Measurements from ENCODE around the gene FOXC1. TPM values are rescaled to one million over a fixed set of nuclear protein-coding genes. Genes with fewer than 3 reads are reported as not detected.

Gene FOXC1
- total RNA-seq, 1 donor from 2014 or later: 7.1 TPM

GRCh38 chr6:1603708-1604107 lies 6.0 kb upstream of the FOXC1 start:
- H3K27ac ChIP-seq (replicated peaks): no peak overlapping the region
- H3K4me1 ChIP-seq: peaks cover 39% of the 10 kb centered on the region
- H3K4me3 ChIP-seq: no peak overlapping the region
- peaks cover 97% of the 10 kb centered on the region for H3K27me3 ChIP-seq (ENCODE audit: low read depth)
- no peak for DNase-seq
- TF ChIP-seq, protein P1, sequence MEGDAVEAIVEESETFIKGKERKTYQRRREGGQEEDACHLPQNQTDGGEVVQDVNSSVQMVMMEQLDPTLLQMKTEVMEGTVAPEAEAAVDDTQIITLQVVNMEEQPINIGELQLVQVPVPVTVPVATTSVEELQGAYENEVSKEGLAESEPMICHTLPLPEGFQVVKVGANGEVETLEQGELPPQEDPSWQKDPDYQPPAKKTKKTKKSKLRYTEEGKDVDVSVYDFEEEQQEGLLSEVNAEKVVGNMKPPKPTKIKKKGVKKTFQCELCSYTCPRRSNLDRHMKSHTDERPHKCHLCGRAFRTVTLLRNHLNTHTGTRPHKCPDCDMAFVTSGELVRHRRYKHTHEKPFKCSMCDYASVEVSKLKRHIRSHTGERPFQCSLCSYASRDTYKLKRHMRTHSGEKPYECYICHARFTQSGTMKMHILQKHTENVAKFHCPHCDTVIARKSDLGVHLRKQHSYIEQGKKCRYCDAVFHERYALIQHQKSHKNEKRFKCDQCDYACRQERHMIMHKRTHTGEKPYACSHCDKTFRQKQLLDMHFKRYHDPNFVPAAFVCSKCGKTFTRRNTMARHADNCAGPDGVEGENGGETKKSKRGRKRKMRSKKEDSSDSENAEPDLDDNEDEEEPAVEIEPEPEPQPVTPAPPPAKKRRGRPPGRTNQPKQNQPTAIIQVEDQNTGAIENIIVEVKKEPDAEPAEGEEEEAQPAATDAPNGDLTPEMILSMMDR (IDR thresholded peaks at IDR 0.05; ENCODE audit: borderline replicate concordance): no peak
- no peaks in the 10 kb centered on the region for H3K36me3 ChIP-seq
- intact Hi-C loops (cut with micrococcal nuclease): loop anchor here (5.0 kb wide), 1 partner anchor 594 kb away; no protein-coding TSS in a partner anchor
- no peaks in the 10 kb centered on the region for H3K9me3 ChIP-seq (replicated peaks)

- H3K36me3 ChIP-seq: no peaks in the 10 kb centered on the region
- peak overlapping the region; percentile 65 for H3K4me3 ChIP-seq
- no peak overlapping the region for H3K27ac ChIP-seq (replicated peaks)
- intact Hi-C loops (cut with micrococcal nuclease): loop anchor here (5.0 kb wide), 2 partner anchors 498 to 593 kb away; no protein-coding TSS in a partner anchor
- DNase-seq: no peak
- peaks cover 97% of the 10 kb centered on the region for H3K27me3 ChIP-seq (ENCODE audit: low read depth)
- TF ChIP-seq, protein P1 (IDR thresholded peaks at IDR 0.05; ENCODE audit: borderline replicate concordance): peak; percentile 98
- no peaks in the 10 kb centered on the region for H3K9me3 ChIP-seq (replicated peaks)
- H3K4me1 ChIP-seq: peaks cover 45% of the 10 kb centered on the region
Measured at GRCh38 chr6:1604158-1605003, 5.3 kb upstream of the FOXC1 start.

- peaks cover 49% of the 10 kb centered on the region for H3K4me1 ChIP-seq
- no peaks in the 10 kb centered on the region for H3K9me3 ChIP-seq (replicated peaks)
- peak overlapping the region; percentile 65 for H3K4me3 ChIP-seq
- H3K27ac ChIP-seq (replicated peaks): no peak overlapping the region
- no peak for DNase-seq
- H3K27me3 ChIP-seq (ENCODE audit: low read depth): peaks cover 90% of the 10 kb centered on the region
- intact Hi-C loops (cut with micrococcal nuclease): loop anchor here (5.0 kb wide), 1 partner anchor 497 kb away; no protein-coding TSS in a partner anchor
- TF ChIP-seq, protein P1 (IDR thresholded peaks at IDR 0.05; ENCODE audit: borderline replicate concordance): no peak
- no peaks in the 10 kb centered on the region for H3K36me3 ChIP-seq
Measured at GRCh38 chr6:1605004-1605892, 4.5 kb upstream of the FOXC1 start.

DNA sequence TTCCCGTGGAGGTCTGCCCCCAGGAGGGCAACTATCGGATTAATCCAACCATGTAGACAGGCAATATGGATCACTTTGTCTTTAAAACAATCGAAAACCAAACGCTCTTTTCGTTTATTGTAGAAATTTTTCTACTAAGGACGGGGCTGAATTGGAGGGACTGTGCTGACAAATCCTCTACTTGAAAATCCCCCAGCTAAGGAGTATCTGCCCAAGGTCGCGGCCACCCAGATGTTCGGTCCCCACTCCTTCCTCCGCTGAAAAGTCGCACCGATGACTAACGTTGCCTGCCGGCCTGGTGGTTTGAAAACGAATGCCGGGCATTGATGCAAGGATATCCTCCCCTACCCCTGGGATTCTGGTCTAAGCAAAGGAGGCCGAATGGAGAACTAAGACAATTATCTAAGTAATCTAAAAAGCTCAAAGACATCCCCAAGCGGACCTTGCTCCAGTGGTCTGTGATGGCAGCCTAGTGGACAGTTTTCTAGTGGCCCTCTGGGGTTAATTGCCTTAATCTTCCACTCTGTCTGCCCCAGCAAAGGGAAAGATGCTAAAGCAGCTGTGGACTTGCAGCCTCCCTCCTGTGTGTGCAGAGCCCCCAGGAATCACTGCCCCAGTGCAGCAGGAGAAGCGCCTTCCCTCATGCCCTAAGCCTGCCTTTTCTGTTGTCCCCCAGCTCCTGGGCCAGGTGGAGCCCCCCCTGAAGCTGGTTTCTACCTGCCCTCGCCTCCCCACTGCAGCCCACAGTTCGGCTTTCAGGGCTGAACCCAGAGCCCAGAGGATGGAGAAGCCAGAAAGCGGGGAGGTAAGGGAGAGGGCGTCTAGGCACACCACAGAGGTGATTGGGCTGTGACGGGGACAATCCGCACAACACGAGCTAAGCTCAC lies 3.6 kb upstream of the FOXC1 start:
- no peak for DNase-seq
- TF ChIP-seq, protein P1 (IDR thresholded peaks at IDR 0.05; ENCODE audit: borderline replicate concordance): no peak
- no peaks in the 10 kb centered on the region for H3K9me3 ChIP-seq (replicated peaks)
- no peak overlapping the region for H3K4me3 ChIP-seq
- no peaks in the 10 kb centered on the region for H3K36me3 ChIP-seq
- H3K27ac ChIP-seq (replicated peaks): no peak overlapping the region
- peaks cover 92% of the 10 kb centered on the region for H3K27me3 ChIP-seq (ENCODE audit: low read depth)
- peaks cover 54% of the 10 kb centered on the region for H3K4me1 ChIP-seq
- intact Hi-C loops (cut with micrococcal nuclease): loop anchor here (5.0 kb wide), 1 partner anchor 496 kb away; no protein-coding TSS in a partner anchor
